Measurements from ENCODE around the gene KRTAP12-2.
"Not testable (repeated sequence)": the region's sequence is repeated elsewhere in the genome, so short reads cannot be mapped to it uniquely, and the experiment has no call there.

Gene KRTAP12-2

DNA sequence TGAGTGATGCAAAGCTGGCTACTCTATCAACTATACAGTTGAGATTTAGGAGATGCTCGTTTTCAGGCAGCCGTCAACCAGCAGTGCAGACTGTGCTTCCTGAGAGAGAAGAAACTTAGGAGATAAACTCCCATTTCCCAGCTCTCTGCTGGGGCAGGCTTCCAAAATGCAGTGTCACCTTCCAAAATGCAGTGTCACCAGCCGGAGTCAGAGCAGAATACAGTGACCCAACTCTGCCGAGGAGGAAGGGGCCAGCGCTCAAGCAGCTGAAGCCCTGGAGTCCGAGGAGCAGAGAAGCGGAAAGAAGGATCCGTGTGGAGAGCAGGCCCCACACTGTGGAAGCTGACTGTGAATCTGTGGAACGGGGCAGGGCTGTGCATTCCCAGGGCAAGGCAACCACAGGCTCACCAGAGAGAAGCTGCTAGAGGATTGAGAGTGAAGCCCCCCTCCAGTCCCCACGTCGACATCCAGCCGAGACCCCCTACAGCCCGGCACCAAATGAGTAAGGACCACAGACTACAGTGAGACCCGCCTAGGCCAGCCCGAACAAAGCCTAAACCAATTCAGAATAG, 15.9 kb upstream of the KRTAP12-2 start:
- DNase-seq = no peak

DNA sequence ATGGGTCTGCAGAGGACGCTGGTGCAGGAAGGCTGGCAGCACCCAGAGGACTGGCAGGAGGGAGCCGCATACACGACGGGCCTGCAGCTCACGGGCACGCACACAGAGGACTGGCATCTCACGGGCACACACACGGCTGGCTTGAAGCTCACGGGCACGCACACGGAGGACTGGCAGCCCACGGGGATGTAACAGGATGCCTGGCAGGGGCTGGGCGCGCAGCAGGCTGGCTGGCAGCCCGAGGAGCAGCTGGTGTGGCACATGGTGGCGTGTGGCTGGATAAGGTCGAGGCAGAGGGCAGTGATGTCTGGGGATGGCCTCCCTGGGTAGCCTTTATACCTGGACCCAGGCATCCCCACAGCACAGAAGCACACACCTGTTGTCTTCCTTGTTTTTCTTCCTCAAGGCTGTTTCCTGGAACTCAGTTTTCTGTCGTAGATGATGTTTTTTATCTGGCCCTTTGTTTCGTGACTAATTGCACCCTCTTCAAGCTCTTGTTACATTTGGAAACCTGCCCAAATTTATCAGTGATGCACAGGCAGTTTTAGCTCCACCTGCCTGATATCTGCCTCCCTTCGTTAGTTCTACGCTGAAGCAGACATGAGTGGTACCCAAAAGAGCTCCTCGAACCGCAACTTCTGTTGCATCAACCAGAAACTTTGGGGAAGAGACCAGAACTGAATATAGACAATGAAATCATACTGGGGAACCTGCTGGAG, 15.3 kb upstream of the KRTAP12-2 start, which contains the start of gene KRTAP12-1:
KRTAP12-1 (minus strand) TSS at position 303 of the 719 bp plus-strand sequence; CDS start at position 263, 40 bp downstream.
- no peak for DNase-seq

DNA sequence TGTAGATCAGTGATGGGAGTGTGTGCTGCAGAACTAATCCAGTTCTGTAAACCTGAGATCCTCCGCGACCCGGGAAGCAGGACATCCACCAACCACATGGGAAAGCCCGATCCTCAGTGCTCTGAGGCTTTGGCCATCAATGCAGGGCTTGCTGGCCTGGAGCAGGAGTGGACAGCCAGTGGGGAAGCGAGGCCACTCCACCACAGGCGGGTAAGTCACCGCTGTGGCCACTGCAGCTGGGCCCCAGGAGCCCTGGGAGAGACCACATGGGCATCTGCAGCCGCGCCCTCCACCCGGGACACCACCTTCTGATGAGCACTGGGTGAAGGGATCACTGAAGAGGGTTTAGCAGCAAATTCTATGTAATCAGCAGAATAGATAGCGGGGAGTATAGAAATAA, 14.4 kb upstream of the KRTAP12-2 start:
- no peak for DNase-seq

DNA sequence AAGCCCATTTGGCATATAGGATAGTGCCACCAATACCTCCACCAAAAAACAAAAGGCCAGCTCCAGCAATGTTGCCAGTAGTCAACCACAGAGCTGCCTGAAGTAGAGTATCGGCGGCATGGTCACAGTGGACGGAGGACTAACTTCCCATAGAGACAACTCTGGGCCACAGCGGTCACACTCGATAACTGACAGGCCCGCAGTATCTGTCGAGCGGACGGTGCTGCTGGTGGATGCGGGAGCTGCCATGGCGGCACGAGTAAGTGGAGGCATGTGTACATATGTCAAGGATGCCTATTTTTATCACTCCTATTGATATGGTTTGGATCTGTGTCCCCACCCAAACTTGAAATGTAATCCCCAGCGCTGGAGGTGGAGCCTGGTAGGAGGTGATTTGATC, 11.2 kb upstream of the KRTAP12-2 start:
- DNase-seq = no peak

DNA sequence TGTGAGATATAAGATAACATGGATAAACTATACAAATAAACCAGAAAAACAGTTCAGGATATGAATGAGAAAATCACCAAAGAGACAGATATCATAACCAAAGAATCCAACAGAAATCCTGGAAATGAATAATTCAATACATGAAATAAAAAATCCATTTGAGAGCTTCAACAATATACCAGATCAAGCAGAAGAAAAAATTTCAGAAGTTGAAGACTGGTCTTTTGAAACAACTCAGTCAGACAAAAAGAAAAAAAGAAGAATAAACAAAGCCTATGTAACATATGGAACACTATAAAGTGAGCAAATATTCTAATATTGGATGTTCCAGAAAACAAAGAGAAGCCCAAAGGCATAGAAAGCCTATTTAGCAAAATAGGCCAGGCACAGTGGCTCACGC, 5.2 kb upstream of the KRTAP12-2 start:
- no peak for DNase-seq

DNA sequence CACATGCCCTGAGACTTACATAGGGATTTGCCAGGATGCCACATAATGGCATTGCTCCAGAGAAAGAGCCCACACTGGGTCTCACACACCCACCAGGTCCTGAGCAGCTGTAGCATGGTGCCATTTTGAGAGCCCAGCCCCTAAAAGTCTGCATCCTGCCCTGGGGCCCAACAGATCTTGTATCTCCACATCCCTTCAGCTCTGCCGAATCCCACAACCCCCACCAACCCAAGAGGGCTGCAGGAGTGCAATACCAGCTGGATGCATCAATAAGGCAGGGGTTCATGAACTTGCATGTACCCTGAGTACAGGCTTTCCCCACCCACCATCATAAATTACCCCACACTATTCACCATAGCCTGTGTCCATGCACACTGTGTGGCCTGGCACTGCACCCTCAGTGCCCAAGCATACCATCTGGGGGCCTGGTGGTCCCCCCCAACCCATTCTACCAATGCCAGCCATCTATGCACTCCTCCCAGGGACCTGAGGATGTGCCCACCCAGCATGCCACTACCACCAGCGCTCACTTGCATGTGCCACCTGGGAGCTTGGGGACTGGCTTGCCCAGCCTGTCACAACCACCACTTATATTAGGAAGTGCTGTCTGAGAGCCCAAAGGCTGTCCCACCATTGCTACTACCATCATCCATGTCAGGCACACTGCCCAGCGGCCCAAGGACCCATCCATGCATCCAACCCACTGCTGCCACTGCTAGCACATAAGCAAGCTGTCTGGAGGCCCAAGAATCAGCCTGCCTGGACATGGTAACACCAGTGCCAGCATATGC, 4.1 kb upstream of the KRTAP12-2 start:
- DNase-seq = no peak

DNA sequence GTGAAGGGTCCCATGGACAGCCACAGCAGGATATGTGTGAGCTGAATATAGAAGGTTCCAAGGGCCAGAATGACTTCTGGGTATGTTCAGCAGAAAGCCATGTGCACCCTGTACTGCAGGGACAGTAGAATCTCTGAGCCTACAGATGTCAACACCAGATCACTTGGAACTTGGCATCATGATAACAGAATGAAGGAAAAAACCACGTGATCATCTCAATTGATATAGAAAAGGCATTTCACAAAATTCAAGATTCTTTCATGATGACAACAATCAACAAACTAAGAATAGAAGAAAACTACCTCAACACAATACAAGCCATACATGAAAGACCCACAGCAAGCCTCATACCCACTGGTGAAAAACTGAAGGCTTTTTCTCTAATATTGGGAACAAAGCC, 885 bp upstream of the KRTAP12-2 start:
- DNase-seq = no peak

DNA sequence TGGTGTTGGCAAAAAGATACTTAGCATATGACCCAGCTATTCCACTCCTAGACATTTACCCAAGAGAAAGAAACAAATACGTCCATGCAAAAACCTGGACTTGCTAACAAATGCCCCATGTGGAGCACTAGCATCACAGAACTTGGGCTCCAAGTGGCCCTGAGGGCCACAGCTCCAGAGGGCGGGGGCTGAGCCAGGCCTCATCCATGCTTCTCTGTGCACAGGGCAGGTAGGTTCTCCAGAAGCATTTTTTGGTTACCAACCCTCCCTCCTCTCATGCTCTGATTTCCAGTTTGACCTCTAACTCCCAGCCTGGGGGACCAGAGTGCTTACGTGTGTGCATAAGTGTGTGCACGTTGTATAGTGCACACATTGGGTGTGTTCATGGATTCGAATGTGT, 2.0 kb downstream of the KRTAP12-2 start:
- DNase-seq = no peak

DNA sequence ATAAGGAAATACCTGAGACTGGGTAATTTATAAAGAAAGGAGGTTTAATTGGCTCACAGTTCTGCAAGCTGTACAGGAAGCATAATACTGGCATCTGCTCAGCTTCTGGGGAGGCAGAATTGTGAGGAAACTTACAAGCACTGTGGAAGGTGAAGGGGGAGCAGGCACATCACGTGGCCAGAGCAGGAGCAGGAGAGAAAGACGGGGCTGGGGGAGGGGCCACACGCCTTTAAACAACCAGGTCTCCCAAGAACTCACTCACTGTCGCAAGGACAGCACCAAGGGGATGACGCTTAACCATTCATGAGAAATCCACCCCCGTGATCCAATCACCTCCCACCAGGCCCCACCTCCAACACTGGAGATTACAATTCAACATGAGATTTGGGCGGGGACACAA, 5.2 kb downstream of the KRTAP12-2 start:
- not testable (repeated sequence) for DNase-seq

DNA sequence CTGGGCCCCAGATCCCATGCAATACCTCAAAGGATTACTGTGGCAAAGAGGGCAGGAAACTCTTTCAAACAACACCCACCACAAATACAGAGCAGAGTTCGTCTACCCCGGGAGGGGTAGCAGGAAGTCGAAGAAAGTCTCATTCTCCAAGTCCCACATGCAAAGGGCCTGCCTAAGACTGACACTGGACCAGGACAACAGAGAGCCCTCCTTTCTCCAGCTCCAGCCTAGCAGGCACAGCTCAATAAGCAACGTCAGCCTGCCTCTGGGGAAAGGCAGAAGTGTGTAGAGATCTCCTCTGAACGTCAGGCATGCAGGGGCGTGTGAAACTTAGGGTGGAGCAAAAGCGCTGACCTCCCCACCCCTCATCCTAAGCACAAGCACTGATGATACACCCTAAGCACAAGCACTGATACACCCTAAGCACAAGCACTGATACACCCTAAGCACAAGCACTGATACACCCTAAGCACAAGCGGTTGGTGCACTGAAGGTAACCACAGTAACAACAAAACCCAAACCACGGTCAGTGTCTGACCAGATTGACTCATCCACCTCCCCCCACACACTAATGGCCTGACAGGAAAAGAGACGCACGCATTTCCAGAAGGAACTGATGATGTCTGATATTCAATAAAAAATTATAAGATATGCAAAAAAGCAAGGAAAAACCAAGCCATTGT, 7.7 kb downstream of the KRTAP12-2 start:
- DNase-seq = no peak

DNA sequence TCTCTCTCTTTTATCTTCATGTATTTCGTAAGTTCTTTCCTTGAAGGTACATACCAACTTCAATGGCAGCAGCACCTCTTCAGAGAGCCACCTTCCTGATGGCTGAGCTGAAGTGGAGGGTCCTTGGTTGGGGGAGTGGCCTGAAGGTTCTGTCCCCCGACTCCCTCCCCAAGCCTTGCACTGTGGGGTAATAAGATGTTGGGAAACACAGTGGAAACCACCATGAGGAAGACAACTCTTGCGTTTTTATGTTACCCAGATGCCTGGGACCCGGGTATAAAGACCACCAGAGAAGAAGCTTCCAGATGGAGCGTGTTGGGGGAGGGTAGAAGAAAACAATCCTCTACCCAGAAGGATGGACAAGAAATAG, 8.2 kb downstream of the KRTAP12-2 start:
- no peak for DNase-seq

DNA sequence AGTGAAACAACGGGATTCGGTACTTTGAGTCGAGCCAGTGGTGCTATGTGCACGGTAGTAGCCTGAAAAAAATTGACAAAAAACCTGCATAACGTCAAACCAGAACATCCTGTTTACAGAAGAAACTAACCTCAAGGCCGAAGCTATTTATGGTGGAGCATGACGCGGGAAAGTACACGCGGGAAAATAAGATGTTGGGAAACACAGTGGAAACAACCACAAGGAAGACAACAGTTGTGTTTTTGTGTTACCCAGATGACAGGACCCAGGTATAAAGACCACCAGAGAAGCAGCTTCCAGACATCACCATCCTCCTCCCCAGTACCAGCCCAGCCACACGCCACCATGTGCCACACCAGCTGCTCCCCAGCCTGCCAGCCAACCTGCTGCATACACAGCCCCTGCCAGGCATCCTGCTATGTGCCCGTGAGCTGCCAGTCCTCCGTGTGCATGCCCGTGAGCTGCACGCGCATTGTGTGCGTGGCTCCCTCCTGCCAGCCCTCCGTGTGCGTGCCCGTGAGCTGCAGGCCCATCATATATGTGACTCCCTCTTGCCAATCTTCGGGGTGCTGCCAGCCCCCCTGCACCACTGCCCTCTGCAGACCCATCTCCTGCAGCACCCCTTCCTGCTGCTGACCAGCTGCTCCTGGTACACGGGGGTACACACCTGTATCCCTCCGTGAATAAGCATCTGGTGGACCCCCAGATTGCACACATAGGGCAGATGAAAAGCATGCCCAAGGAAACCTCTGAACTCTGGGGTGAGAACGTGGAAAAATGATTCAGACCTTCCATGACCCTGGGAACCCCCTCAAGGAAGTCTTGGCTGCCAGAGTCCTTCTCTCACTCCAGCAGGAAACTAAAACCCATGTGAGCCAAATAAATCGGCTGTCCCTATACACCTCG, 8.8 kb downstream of the KRTAP12-2 start, which contains the start of gene KRTAP12-3:
KRTAP12-3 (plus strand) TSS at position 298 of the 906 bp plus-strand sequence; CDS start at position 346, 48 bp downstream.
- DNase-seq = peak; percentile 60

DNA sequence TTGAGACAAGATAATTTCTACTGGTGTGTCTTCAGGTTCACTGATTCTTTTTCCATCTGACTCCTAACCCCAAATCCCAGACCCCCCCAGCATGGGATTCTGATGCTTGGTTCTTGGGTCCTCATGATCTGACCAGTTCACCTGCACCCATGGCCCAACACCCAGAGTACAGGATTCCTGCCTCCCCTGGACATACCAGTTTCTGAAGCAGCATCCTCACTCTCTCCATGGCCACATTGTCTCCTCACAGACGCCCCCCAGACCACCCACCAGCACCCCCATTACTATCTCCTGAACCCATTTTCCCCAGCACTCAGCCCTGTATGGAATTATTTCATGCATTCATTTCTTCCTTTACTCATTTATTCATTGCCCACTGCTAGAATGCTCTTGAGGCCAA, 9.9 kb downstream of the KRTAP12-2 start:
- DNase-seq = no peak

DNA sequence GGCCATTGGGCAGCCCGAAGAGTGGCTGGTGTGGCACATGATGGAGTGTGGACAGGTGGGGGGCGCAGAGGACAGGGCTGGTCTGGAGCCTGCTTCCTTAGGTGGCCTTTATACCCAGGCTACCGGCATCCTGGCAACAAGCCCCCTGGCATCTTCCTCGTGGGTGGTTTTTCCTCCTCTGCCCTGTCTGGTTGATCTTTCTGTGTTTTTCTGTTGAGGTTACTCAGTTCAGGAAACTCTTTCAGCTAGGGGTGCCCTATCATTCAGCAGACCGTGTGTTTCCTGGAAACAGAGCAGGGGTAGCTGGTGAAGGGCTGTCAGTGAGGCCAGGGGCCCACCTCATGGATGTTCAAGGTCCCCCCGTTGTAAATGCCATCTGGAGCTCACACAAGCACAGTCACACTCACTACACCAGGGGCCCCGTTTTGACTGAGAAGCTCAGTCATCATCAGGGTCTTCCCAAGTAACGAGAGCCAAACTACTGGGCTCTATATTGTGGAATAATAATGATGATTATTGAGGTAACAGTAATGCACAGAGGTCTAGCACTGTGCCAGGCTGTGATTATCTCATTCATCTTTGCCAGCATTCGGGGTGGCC, 12.1 kb downstream of the KRTAP12-2 start, which contains the start of gene KRTAP12-4:
KRTAP12-4 (minus strand) TSS at position 84 of the 600 bp plus-strand sequence; CDS start at position 39, 45 bp downstream.
- DNase-seq = no peak

DNA sequence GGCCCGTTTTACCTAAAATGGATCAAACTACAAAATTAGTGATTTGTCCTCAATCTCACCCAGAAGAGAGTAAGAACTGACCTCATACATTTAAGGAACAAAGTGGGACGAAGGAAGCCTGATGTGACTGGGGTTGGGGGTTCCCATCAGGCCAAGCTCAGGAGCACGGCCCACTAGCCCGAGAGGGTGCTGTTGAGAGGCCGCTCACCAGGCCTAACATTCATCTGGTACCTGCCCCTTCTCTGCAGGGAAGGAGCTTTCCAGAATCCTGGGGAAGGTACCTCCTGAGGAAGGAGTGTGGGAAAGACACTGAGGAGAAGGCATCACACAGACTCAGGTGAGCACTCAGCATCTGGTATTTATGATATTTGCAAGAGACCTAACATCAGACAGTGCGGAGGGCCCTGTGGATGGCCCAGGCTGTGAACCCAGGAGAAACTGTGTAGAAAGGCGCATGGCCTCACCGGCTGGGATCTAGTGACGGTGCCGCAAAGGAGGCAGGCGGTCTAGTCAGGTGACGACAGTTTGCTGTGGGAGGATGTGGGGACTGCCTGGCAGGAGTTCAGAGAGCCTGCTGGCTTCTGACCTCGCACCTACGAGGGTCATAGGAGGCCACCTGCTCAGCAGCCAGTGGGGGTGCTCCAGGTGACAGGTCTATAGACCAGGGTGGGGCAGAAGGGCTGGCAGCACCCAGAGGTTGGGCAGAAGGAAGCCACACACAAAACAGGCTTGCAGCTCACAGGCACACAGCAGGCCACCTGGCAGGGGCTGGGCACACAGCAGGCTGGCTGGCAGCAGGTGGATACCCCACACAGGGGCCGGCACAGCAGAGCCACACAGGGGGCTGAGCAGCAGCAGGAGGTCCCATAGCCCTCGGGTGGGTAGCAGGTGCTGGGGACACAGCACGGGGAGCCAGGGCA, 12.8 kb downstream of the KRTAP12-2 start:
- peak; percentile 78 for DNase-seq

DNA sequence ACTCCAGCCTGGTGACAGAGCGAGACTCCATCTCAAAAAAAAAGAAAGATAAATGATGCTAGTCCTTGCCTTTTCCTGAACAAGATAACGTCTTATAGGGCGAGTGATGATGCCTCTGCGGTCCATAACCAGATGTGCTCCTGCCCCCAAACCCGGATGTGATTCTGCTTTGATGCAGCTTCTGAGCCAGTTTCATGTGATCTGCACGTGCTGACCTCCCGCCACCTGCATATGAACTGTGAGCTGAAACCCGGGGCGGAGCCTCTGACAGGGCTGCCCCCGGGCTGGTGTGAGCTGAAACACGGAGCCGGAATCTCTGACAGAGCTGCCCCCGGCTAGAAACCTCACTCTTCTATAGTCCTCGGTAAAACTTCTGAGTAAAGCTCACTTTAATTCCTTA, 13.6 kb downstream of the KRTAP12-2 start:
- DNase-seq = peak; percentile 54

DNA sequence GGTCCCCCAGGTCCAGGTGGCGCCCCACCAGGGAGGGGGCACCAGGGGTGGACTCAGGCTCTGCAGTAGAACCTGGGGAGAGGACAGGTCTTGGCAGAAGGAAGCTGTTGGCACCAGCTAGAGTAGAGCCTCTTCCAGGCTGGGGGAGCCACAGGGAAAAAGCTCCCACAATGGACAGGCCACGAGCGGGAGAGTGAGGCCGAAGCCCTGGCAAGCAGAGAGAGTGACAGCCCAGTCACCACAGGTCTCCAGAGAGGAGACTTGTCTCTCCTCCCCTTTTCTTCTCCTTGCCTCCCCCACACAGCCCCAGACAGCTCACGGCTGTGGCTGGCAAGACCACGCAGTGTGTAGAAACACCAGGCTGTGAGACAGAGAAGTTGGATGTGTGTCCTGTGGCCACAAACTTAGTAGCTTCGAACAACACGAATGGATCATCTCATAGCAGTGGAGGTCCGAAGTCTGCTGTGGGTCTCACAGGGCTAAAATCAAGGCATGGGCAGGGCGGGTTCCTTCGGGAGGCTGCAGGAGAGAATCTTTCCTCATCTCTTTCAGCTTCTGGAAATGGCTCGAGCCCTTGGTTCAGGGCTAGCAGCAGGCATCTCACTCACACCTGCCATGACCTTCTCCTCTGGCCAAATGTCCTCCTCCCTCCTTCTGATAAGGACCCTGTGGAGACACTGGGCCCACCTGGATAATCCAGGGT, 15.6 kb downstream of the KRTAP12-2 start:
- no peak for DNase-seq

DNA sequence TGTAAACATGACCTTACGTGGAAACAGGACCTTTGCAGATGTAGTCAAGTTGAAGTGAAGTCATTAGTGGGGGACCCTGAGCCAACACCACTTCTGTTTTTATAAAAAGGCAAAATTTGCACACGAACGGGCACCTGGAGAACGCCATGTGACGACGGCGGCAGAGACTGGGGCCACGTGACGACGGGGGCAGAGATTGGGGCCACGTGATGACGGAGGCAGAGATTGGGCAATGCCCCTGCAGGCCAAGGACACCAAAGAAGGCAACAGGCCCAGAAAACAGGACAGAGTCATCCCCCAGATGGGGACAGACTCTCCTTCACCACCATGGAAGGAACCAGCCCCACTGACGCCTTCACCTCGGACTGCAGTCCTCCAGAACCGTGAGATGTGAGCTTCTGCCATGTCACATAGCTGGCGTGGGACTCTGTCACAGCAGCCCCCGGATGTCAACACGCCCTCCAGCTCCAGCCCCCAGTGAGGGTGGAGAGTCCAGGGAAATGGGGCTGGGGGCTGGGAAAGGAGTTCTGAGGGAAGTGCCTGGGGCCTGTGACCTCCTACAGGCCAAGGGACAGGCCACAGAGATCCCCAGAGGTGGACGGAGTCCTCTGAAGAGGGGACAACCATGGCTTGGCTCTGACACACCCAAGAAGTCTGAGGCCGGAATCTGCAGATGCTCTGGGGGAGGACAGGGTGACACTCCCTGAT, 16.3 kb downstream of the KRTAP12-2 start:
- DNase-seq = no peak

DNA sequence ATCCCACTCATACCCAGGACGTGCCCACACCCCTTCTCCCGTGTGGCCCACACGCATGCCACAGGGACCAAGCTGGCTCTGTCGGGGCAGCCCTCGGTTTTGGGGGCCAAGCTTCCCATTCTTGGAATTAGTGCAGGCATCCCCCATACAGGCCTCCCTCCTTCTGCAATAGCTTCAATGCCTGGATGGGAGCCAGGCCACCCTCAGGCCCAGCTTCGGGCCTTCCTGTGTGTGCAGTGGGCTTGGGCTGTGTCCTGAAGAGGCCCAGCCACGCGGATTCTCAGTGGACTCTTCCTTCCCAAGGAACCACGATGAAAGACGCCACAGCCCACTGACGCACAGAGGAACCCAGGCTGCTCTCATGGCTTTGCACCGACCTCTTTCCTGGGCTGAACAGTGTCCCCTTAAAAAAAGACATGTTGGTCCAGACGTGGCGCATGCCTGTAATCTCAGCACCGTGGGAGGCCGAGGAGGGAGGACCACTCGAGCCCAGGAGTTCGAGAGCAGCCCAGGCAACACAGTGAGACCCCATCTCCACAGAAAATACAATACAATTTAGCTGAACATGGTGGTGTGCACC, 17.1 kb downstream of the KRTAP12-2 start:
- no peak for DNase-seq

Data from RPMI8226 (cell line).